GOT3 (cell line): ENCODE measurements around the gene TUBD1.
"Not testable (repeated sequence)": the region's sequence is repeated elsewhere in the genome, so short reads cannot be mapped to it uniquely, and the experiment has no call there.

Source experiments
- DNase-seq: peaks from one replicate; lab custom pipeline; 2025; ENCODE audit warnings: mixed read lengths; lab: John Stamatoyannopoulos, UW

Gene TUBD1

GRCh38 chr17:59874376-59874775 is 18.4 kb downstream of the TUBD1 start:
- DNase-seq: no peak

- DNase-seq: not testable (repeated sequence)
These were observed 19.3 kb downstream of the TUBD1 start for GRCh38 chr17:59873414-59873813.

- no peak for DNase-seq
These were observed 20.4 kb downstream of the TUBD1 start for GRCh38 chr17:59872351-59872750.

GRCh38 chr17:59870482-59870881 is 22.3 kb downstream of the TUBD1 start:
- no peak for DNase-seq

GRCh38 chr17:59869941-59870218 is 22.9 kb downstream of the TUBD1 start:
- no peak for DNase-seq

- DNase-seq: no peak
These were observed 29.1 kb downstream of the TUBD1 start for GRCh38 chr17:59863616-59864015.

- no peak for DNase-seq
These were observed 33.2 kb downstream of the TUBD1 start for GRCh38 chr17:59859444-59860025.

GRCh38 chr17:59858932-59859331 is 33.8 kb downstream of the TUBD1 start:
- no peak for DNase-seq

GRCh38 chr17:59858167-59858816 is 34.5 kb downstream of the TUBD1 start:
- DNase-seq: no peak

GRCh38 chr17:59856859-59857794 is 35.6 kb downstream of the TUBD1 start:
- no peak for DNase-seq

GRCh38 chr17:59853919-59854729 is 38.6 kb downstream of the TUBD1 start:
- DNase-seq: not testable (repeated sequence)

- DNase-seq: no peak
These were observed 39.4 kb downstream of the TUBD1 start for GRCh38 chr17:59853168-59853918.

GRCh38 chr17:59852847-59853167 is 39.9 kb downstream of the TUBD1 start:
- not testable (repeated sequence) for DNase-seq

GRCh38 chr17:59851439-59852375 is 41.0 kb downstream of the TUBD1 start:
- no peak for DNase-seq

- not testable (repeated sequence) for DNase-seq
These were observed 42.4 kb downstream of the TUBD1 start for GRCh38 chr17:59850311-59850710.

- no peak for DNase-seq
These were observed 44.0 kb downstream of the TUBD1 start for GRCh38 chr17:59848778-59849177.

- no peak for DNase-seq
These were observed 44.4 kb downstream of the TUBD1 start for GRCh38 chr17:59848385-59848668.

- DNase-seq: no peak
These were observed 46.2 kb downstream of the TUBD1 start for GRCh38 chr17:59846394-59847165.

GRCh38 chr17:59845595-59846393 is 46.9 kb downstream of the TUBD1 start:
- no peak for DNase-seq
